GM21619 (cell line): ENCODE measurements around the gene FOSL2.

ENCODE experiments used
- ATAC-seq: cut with Tn5 transposase; IDR thresholded peaks from one replicate; pipeline ENCODE4 v1.9.1; 2021; ENCODE audit not compliant: unreplicated experiment

FOSL2 gene

GRCh38 chr2:28392297-28393113, at the start of gene FOSL2:
FOSL2 (plus strand) TSS chr2:28392858; CDS start chr2:28393721, 863 bp downstream.
- ATAC-seq: peak; percentile 74

GRCh38 chr2:28343184-28343942, 49.3 kb upstream of the FOSL2 start:
- no peak for ATAC-seq

GRCh38 chr2:28343971-28344715, 48.5 kb upstream of the FOSL2 start:
- ATAC-seq: no peak

- ATAC-seq: no peak
Observed at GRCh38 chr2:28344756-28345373, 47.8 kb upstream of the FOSL2 start.

GRCh38 chr2:28345619-28346018, 47.0 kb upstream of the FOSL2 start:
- ATAC-seq: no peak

- no peak for ATAC-seq
Observed at GRCh38 chr2:28346587-28346986, 46.1 kb upstream of the FOSL2 start.

GRCh38 chr2:28347193-28347592, 45.5 kb upstream of the FOSL2 start:
- no peak for ATAC-seq

GRCh38 chr2:28347596-28347995, 45.1 kb upstream of the FOSL2 start:
- ATAC-seq: no peak

- ATAC-seq: no peak
Observed at GRCh38 chr2:28348149-28348567, 44.5 kb upstream of the FOSL2 start.

- ATAC-seq: no peak
Observed at GRCh38 chr2:28348921-28349320, 43.7 kb upstream of the FOSL2 start.

GRCh38 chr2:28349546-28350165, 43.0 kb upstream of the FOSL2 start:
- no peak for ATAC-seq

- ATAC-seq: no peak
Observed at GRCh38 chr2:28350196-28350595, 42.5 kb upstream of the FOSL2 start.

GRCh38 chr2:28350791-28351285, 41.8 kb upstream of the FOSL2 start:
- ATAC-seq: no peak

- no peak for ATAC-seq
Observed at GRCh38 chr2:28351621-28352020, 41.0 kb upstream of the FOSL2 start.

GRCh38 chr2:28352104-28352503, 40.6 kb upstream of the FOSL2 start:
- ATAC-seq: no peak

GRCh38 chr2:28352610-28353195, 40.0 kb upstream of the FOSL2 start:
- no peak for ATAC-seq

- no peak for ATAC-seq
Observed at GRCh38 chr2:28354920-28355520, 37.6 kb upstream of the FOSL2 start.

GRCh38 chr2:28355521-28356094, 37.0 kb upstream of the FOSL2 start:
- ATAC-seq: no peak
